A549 (cell line): ENCODE results near the gene JAKMIP1.

Source experiments
- BHLHE40 ChIP-seq: IDR thresholded peaks from 2 replicates; pipeline ENCODE4 v1.6.1; 2012; ENCODE audit warnings: low read depth, low read length, inconsistent platforms
- CTCF ChIP-seq: fragments of >200 bp; sonication (Bioruptor Twin); formaldehyde crosslinking; IDR thresholded peaks from 3 replicates; pipeline ENCODE4 v1.5.1; 2016
- EHMT2 ChIP-seq: fragments of 200-600 bp; sonication (generic); IDR thresholded peaks from 2 replicates; pipeline ENCODE4 v1.6.1; 2016; ENCODE audit warnings: antibody characterized with exemption, low read depth, mild to moderate bottlenecking, moderate library complexity
- KDM1A ChIP-seq: fragments of 200-600 bp; sonication (generic); IDR thresholded peaks from 2 replicates; pipeline ENCODE4 v1.6.1; 2016; ENCODE audit warnings: low read depth, mild to moderate bottlenecking
- POLR2A ChIP-seq: IDR thresholded peaks from 2 replicates; pipeline ENCODE4 v1.6.1; 2012; ENCODE audit warnings: mild to moderate bottlenecking, low read length
- RNF2 ChIP-seq: fragments of 200-600 bp; sonication (generic); IDR thresholded peaks from 2 replicates; pipeline ENCODE4 v1.6.1; 2016; ENCODE audit warnings: low read depth, mild to moderate bottlenecking, antibody characterized with exemption, moderate library complexity, borderline replicate concordance
- SMC3 ChIP-seq: fragments of >200 bp; sonication (Bioruptor Twin); formaldehyde crosslinking; IDR thresholded peaks from 3 replicates; pipeline ENCODE4 v1.6.1; 2018; ENCODE audit warnings: inconsistent platforms
- TF ChIP-seq, protein P1 (sequence below): fragments of 200-600 bp; sonication (generic); IDR thresholded peaks from 2 replicates; pipeline ENCODE4 v1.6.1; 2016; ENCODE audit warnings: antibody characterized with exemption, mild to moderate bottlenecking, moderate library complexity

GRCh38 chr4:5976431-5976830, 223.9 kb downstream of the JAKMIP1 start:
- TF ChIP-seq POLR2A: no peak
- no peak for TF ChIP-seq CTCF
- TF ChIP-seq KDM1A: no peak
- TF ChIP-seq, protein P1, sequence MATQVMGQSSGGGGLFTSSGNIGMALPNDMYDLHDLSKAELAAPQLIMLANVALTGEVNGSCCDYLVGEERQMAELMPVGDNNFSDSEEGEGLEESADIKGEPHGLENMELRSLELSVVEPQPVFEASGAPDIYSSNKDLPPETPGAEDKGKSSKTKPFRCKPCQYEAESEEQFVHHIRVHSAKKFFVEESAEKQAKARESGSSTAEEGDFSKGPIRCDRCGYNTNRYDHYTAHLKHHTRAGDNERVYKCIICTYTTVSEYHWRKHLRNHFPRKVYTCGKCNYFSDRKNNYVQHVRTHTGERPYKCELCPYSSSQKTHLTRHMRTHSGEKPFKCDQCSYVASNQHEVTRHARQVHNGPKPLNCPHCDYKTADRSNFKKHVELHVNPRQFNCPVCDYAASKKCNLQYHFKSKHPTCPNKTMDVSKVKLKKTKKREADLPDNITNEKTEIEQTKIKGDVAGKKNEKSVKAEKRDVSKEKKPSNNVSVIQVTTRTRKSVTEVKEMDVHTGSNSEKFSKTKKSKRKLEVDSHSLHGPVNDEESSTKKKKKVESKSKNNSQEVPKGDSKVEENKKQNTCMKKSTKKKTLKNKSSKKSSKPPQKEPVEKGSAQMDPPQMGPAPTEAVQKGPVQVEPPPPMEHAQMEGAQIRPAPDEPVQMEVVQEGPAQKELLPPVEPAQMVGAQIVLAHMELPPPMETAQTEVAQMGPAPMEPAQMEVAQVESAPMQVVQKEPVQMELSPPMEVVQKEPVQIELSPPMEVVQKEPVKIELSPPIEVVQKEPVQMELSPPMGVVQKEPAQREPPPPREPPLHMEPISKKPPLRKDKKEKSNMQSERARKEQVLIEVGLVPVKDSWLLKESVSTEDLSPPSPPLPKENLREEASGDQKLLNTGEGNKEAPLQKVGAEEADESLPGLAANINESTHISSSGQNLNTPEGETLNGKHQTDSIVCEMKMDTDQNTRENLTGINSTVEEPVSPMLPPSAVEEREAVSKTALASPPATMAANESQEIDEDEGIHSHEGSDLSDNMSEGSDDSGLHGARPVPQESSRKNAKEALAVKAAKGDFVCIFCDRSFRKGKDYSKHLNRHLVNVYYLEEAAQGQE: no peak
- no peak for TF ChIP-seq SMC3
- no peak for TF ChIP-seq BHLHE40
- TF ChIP-seq EHMT2: no peak
- no peak for TF ChIP-seq RNF2
